GM23338 (cell line): Measurements from ENCODE around the gene GNAT3. TPM values are rescaled to one million over a fixed set of nuclear protein-coding genes. Genes with fewer than 3 reads are reported as not detected.

ENCODE experiments used
- ATAC-seq: fragments of 200-7000 bp; cut with Tn5 transposase; 3 replicates; pipeline ENCODE4 v1.9.1; 2020
- DNase-seq: peaks from one replicate; pipeline ENCODE4 v3.0.0-alpha.2; 2015; ENCODE audit warnings: low spot score
- H2AFZ ChIP-seq: fragments of 200-600 bp; sonication (generic); 2 replicates; pipeline ENCODE4 v1.8.0; 2016; ENCODE audit warnings: antibody characterized with exemption, mild to moderate bottlenecking, moderate library complexity
- H3F3A ChIP-seq: fragments of 200-600 bp; sonication (generic); replicated peaks from 2 replicates; pipeline ENCODE4 v1.8.0; 2017; ENCODE audit warnings: antibody characterized with exemption, mixed run types, low read depth
- H3K27ac ChIP-seq: fragments of 200-600 bp; sonication (generic); 2 replicates; pipeline ENCODE4 v1.6.1; 2016; ENCODE audit warnings: low read depth
- H3K27me3 ChIP-seq: fragments of 200-600 bp; sonication (generic); 2 replicates; pipeline ENCODE4 v1.8.0; 2016; ENCODE audit warnings: mild to moderate bottlenecking, mixed run types, moderate library complexity; ENCODE audit not compliant: insufficient read depth
- H3K36me3 ChIP-seq: fragments of 200-600 bp; sonication (generic); 2 replicates; pipeline ENCODE4 v1.8.0; 2016; ENCODE audit warnings: mild to moderate bottlenecking; ENCODE audit not compliant: insufficient read depth
- H3K4me1 ChIP-seq: fragments of 200-600 bp; sonication (generic); 2 replicates; pipeline ENCODE4 v1.8.0; 2016; ENCODE audit warnings: mild to moderate bottlenecking, moderate library complexity; ENCODE audit not compliant: insufficient read depth
- H3K4me2 ChIP-seq: fragments of 200-600 bp; sonication (generic); 2 replicates; pipeline ENCODE4 v1.7.1; 2017; ENCODE audit warnings: mixed run types
- H3K4me3 ChIP-seq: fragments of 200-600 bp; sonication (generic); 2 replicates; pipeline ENCODE4 v1.6.1; 2016; ENCODE audit warnings: mixed run types
- H3K79me2 ChIP-seq: fragments of 200-600 bp; sonication (generic); replicated peaks from 2 replicates; pipeline ENCODE4 v1.8.0; 2017; ENCODE audit warnings: mild to moderate bottlenecking; ENCODE audit not compliant: insufficient read depth
- H3K9me2 ChIP-seq: fragments of 200-600 bp; sonication (generic); 2 replicates; pipeline ENCODE4 v1.8.0; 2017; ENCODE audit not compliant: insufficient read depth
- H4K20me1 ChIP-seq: fragments of 200-600 bp; sonication (generic); replicated peaks from 2 replicates; pipeline ENCODE4 v1.8.0; 2017; ENCODE audit warnings: mild to moderate bottlenecking; ENCODE audit not compliant: insufficient read depth
- H3K27ac Mint-ChIP-seq: 2 replicates; pipeline ENCODE4 v1.8.0; 2020; ENCODE audit warnings: inconsistent platforms, mild to moderate bottlenecking, moderate library complexity, mixed read lengths
- H3K27me3 Mint-ChIP-seq: 3 replicates; pipeline ENCODE4 v1.8.0; 2022; ENCODE audit warnings: low read depth, mild to moderate bottlenecking, moderate library complexity, mixed read lengths, inconsistent platforms; ENCODE audit not compliant: insufficient read depth, poor library complexity
- H3K36me3 Mint-ChIP-seq: 3 replicates; pipeline ENCODE4 v1.8.0; 2021; ENCODE audit warnings: low read depth, mild to moderate bottlenecking, inconsistent platforms, moderate library complexity, mixed read lengths
- H3K4me1 Mint-ChIP-seq: 3 replicates; pipeline ENCODE4 v1.8.0; 2020; ENCODE audit warnings: mild to moderate bottlenecking, inconsistent platforms, mixed read lengths
- H3K4me3 Mint-ChIP-seq: 3 replicates; pipeline ENCODE4 v1.8.0; 2021; ENCODE audit warnings: moderate library complexity, mild to moderate bottlenecking, inconsistent platforms, mixed read lengths
- H3K9me3 Mint-ChIP-seq: 3 replicates; pipeline ENCODE4 v1.8.0; 2020; ENCODE audit warnings: moderate library complexity, mild to moderate bottlenecking, inconsistent platforms, mixed read lengths
- CREB1 ChIP-seq: fragments of 250-450 bp; sonication (Bioruptor Pico); IDR thresholded peaks from 2 replicates; pipeline ENCODE4 v1.5.0; 2020; ENCODE audit warnings: low read depth, mild to moderate bottlenecking, moderate library complexity
- CTCF ChIP-seq, 2 experiments: fragments of 200-600 bp in 1 of 2; sonication (generic) in 1 of 2; conservative IDR thresholded peaks; 2 replicates each; pipeline versions ENCODE4 v1.5.1 to v1.6.1; 2016 to 2017; ENCODE audit warnings: antibody characterized with exemption in 2 of 2, low read depth in 2 of 2, mild to moderate bottlenecking in 2 of 2, moderate library complexity in 1 of 2
- ETS1 ChIP-seq: IDR thresholded peaks from 2 replicates; pipeline ENCODE4 v1.6.1; 2016; ENCODE audit warnings: antibody characterized with exemption
- EZH2 ChIP-seq: fragments of 200-600 bp; sonication (generic); IDR thresholded peaks from one replicate; pipeline ENCODE4 v1.8.0; 2017; ENCODE audit warnings: antibody characterized with exemption, mild to moderate bottlenecking, low read depth; ENCODE audit not compliant: unreplicated experiment
- EZH2phosphoT487 ChIP-seq: fragments of 200-600 bp; sonication (generic); IDR thresholded peaks from one replicate; pipeline ENCODE4 v1.8.1; 2018; ENCODE audit warnings: antibody characterized with exemption; ENCODE audit not compliant: unreplicated experiment
- JUNB ChIP-seq: IDR thresholded peaks from one replicate; pipeline ENCODE4 v1.6.1; 2016; ENCODE audit warnings: antibody characterized with exemption; ENCODE audit not compliant: unreplicated experiment
- NANOG ChIP-seq: IDR thresholded peaks from 2 replicates; pipeline ENCODE4 v1.6.1; 2016; ENCODE audit warnings: antibody characterized with exemption, borderline replicate concordance
- POLR2AphosphoS5 ChIP-seq: IDR thresholded peaks from 2 replicates; pipeline ENCODE4 v1.6.1; 2016; ENCODE audit warnings: antibody characterized with exemption, low read depth
- REST ChIP-seq: IDR thresholded peaks from one replicate; pipeline ENCODE4 v1.6.1; 2018; ENCODE audit warnings: antibody characterized with exemption; ENCODE audit not compliant: unreplicated experiment
- STAT1 ChIP-seq: IDR thresholded peaks from one replicate; pipeline ENCODE4 v1.6.1; 2016; ENCODE audit warnings: antibody characterized with exemption; ENCODE audit not compliant: unreplicated experiment
- ZNF114 ChIP-seq: fragments of 250-450 bp; sonication (Bioruptor Pico); IDR thresholded peaks from 2 replicates; pipeline ENCODE4 v1.5.0; 2020; ENCODE audit warnings: mild to moderate bottlenecking, moderate library complexity
- ZNF331 ChIP-seq: fragments of 250-450 bp; sonication (Bioruptor Pico); IDR thresholded peaks from 2 replicates; pipeline ENCODE4 v1.5.0; 2020; ENCODE audit warnings: low read depth, mild to moderate bottlenecking, moderate library complexity
- ZNF462 ChIP-seq: fragments of 250-450 bp; sonication (Bioruptor Pico); IDR thresholded peaks from 2 replicates; pipeline ENCODE4 v1.5.0; 2020; ENCODE audit warnings: mild to moderate bottlenecking, moderate library complexity
- polyA plus RNA-seq: library from polyadenylated mRNA; unstranded; fragments of >200 nt; fragmentation: Nextera tagmentation; extraction: Ambion mirVana; gene quantifications from 2 replicates; pipeline ENCODE4 v1.2.1, GENCODE V29; 2016
- total RNA-seq: library from RNA; depleted of rRNA; stranded (reverse); fragments of >200 nt; shearing (Covaris generic); gene quantifications from 2 replicates; pipeline ENCODE4 v1.2.3, GENCODE V29; 2014

The GNAT3 gene
- total and polyA plus RNA-seq, 2 experiments from 2014 or later, result not detected

GRCh38 chr7:80449836-80450235 is 62.0 kb downstream of the GNAT3 start:
- no peaks in the 10 kb centered on the region for H3K9me3 Mint-ChIP-seq
- H3K27me3 Mint-ChIP-seq, result peaks cover 2% of the 10 kb centered on the region
- H3K36me3 Mint-ChIP-seq, result no peaks in the 10 kb centered on the region
- no peak overlapping the region for H3K27ac ChIP-seq
- DNase-seq (no peak), ATAC-seq (no peak)
- 0 out of 2 replicates have a peak, but pooled peaks cover 5% of the 10 kb centered on the region for H3K9me2 ChIP-seq
- TF ChIP-seq STAT1 (no peak), CTCF (conservative IDR thresholded peaks at IDR 0.05; ENCODE audit: low read depth in 2 of 2) (no peak), ZNF462 (no peak), NANOG (no peak), POLR2AphosphoS5 (no peak), ZNF114 (CRISPR knock-in tag) (no peak), CREB1 (CRISPR knock-in tag) (no peak), REST (no peak), EZH2phosphoT487 (no peak), ETS1 (no peak), ZNF331 (no peak), EZH2 (no peak), JUNB (no peak)
- 0 out of 2 replicates have a peak overlapping the region, but pooled peaks have one; percentile 23 for H2AFZ ChIP-seq
- H3K36me3 ChIP-seq, result no peaks in the 10 kb centered on the region
- H3K4me1 ChIP-seq, result peaks cover 3% of the 10 kb centered on the region; the same call in 1 of the 2 replicates
- peaks cover under 1% of the 10 kb centered on the region; the same call in 2 of the 3 replicates for H3K4me1 Mint-ChIP-seq
- no peaks in the 10 kb centered on the region for H3F3A ChIP-seq
- no peaks in the 10 kb centered on the region for H4K20me1 ChIP-seq
- no peak overlapping the region for H3K4me3 Mint-ChIP-seq
- H3K27me3 ChIP-seq, result no peaks in the 10 kb centered on the region
- no peak overlapping the region for H3K4me3 ChIP-seq
- no peaks in the 10 kb centered on the region for H3K79me2 ChIP-seq
- no peak overlapping the region for H3K4me2 ChIP-seq
- H3K27ac Mint-ChIP-seq, result peak overlapping the region; percentile 62; the same call in 1 of the 2 replicates
